Vagina (tissue), 2 donors: Measurements from ENCODE around the gene DMRTC2.

Experiments used
- CTCF ChIP-seq, 3 experiments: fragments of 450-650 bp in 2 of 3; fragments of 200-600 bp in 1 of 3; sonication (generic) in 1 of 3; IDR thresholded peaks; one replicate each; pipeline ENCODE4 v1.5.1; 2017 to 2019; ENCODE audit warnings: antibody characterized with exemption in 3 of 3, mild to moderate bottlenecking in 2 of 3, moderate library complexity in 2 of 3
- POLR2A ChIP-seq, 2 donors: fragments of 450-650 bp; IDR thresholded peaks; one replicate each; pipeline ENCODE4 v1.6.1; 2017; ENCODE audit warnings: antibody characterized with exemption in 2 of 2, mild to moderate bottlenecking in 2 of 2, moderate library complexity in 2 of 2
- POLR2AphosphoS5 ChIP-seq, 2 donors: sonication (generic); formaldehyde crosslinking; IDR thresholded peaks; one replicate each; pipeline ENCODE4 v1.9.0; 2017; ENCODE audit warnings: antibody characterized with exemption in 2 of 2, mild to moderate bottlenecking in 2 of 2, low read depth in 1 of 2; ENCODE audit not compliant: insufficient read depth in 1 of 2

GRCh38 chr19:41843371-41843770 is 1.5 kb upstream of the DMRTC2 start:
- TF ChIP-seq CTCF (IDR thresholded peaks at IDR 0.05) (no peak), POLR2AphosphoS5 (IDR thresholded peaks at IDR 0.05; ENCODE audit: insufficient read depth in 1 of 2, low read depth in 1 of 2) (no peak), POLR2A (IDR thresholded peaks at IDR 0.05) (no peak)
